Caco-2 (cell line): ENCODE data around the gene SPG7. TPM values are rescaled to one million over a fixed set of nuclear protein-coding genes. Genes with fewer than 3 reads are reported as not detected.

Experiments used
- BruUV-seq: library from RNA; stranded (reverse); fragments of 400-500 nt; replicated peaks from 2 replicates; lab custom pipeline; 2021; lab: Mats Ljungman, UMichigan
- CTCF ChIA-PET: fragments of 300-600 bp; sonication (Branson Sonifier 250); formaldehyde crosslinking; loops from one replicate; lab custom pipeline; 2022; ENCODE audit warnings: antibody characterized with exemption; lab: Charles Lee
- POLR2A ChIA-PET: fragments of 300-600 bp; sonication (Branson Sonifier 250); formaldehyde crosslinking; loops from one replicate; lab custom pipeline; 2022; ENCODE audit warnings: antibody characterized with exemption; lab: Charles Lee
- DNase-seq, 2 experiments: peaks; one replicate each; pipeline versions ENCODE4 v3.0.0 to v3.0.0-alpha.2; 2020 to 2022
- H3K27me3 ChIP-seq: replicated peaks from 2 replicates; pipeline ENCODE4 v1.6.0; 2011; ENCODE audit warnings: low read length; ENCODE audit not compliant: control insufficient read depth, insufficient read depth
- H3K36me3 ChIP-seq: 2 replicates; pipeline ENCODE4 v1.5.1; 2011; ENCODE audit warnings: low read length; ENCODE audit not compliant: control insufficient read depth, insufficient read depth
- H3K4me1 ChIP-seq: fragments of 250-450 bp; sonication (Bioruptor Pico); 2 replicates; pipeline ENCODE4 v1.5.1; 2020; ENCODE audit warnings: mild to moderate bottlenecking
- H3K4me3 ChIP-seq: 2 replicates; pipeline ENCODE4 v1.5.1; 2011; ENCODE audit warnings: low read depth, mild to moderate bottlenecking, control low read depth, low read length
- H3K9me3 ChIP-seq: fragments of 250-450 bp; sonication (Bioruptor Pico); 2 replicates; pipeline ENCODE4 v1.5.1; 2020; ENCODE audit warnings: mild to moderate bottlenecking, moderate library complexity
- H3K27ac Mint-ChIP-seq: one replicate; pipeline ENCODE4 v1.8.0; 2022; ENCODE audit warnings: mixed read lengths; ENCODE audit not compliant: unreplicated experiment
- H3K27me3 Mint-ChIP-seq: one replicate; pipeline ENCODE4 v1.8.0; 2022; ENCODE audit warnings: mixed read lengths; ENCODE audit not compliant: insufficient read depth, unreplicated experiment
- H3K36me3 Mint-ChIP-seq: one replicate; pipeline ENCODE4 v1.8.0; 2022; ENCODE audit warnings: mild to moderate bottlenecking, mixed read lengths; ENCODE audit not compliant: insufficient read depth, unreplicated experiment
- H3K4me1 Mint-ChIP-seq: one replicate; pipeline ENCODE4 v1.8.0; 2022; ENCODE audit warnings: low read depth, mixed read lengths; ENCODE audit not compliant: unreplicated experiment
- H3K4me3 Mint-ChIP-seq: one replicate; pipeline ENCODE4 v1.8.0; 2022; ENCODE audit warnings: mild to moderate bottlenecking, moderate library complexity, mixed read lengths; ENCODE audit not compliant: unreplicated experiment
- H3K9me3 Mint-ChIP-seq: one replicate; pipeline ENCODE4 v1.8.0; 2022; ENCODE audit warnings: mixed read lengths; ENCODE audit not compliant: unreplicated experiment
- CTCF ChIP-seq, 2 experiments: fragments of 200-600 bp in 1 of 2; IDR thresholded peaks; 1 replicate in 1 of 2; 2 replicates in 1 of 2; pipeline versions ENCODE4 v1.5.1 to v1.8.0; 2011 to 2022; ENCODE audit warnings: antibody characterized with exemption in 1 of 2, control low read depth in 1 of 2, inconsistent platforms in 1 of 2, low read depth in 1 of 2, low read length in 1 of 2, mild to moderate bottlenecking in 1 of 2, moderate library complexity in 1 of 2; ENCODE audit not compliant: insufficient read depth in 1 of 2, severe bottlenecking in 1 of 2, unreplicated experiment in 1 of 2
- intact Hi-C: fragments of 100-400 bp; cut with micrococcal nuclease; formaldehyde crosslinking; loops from one replicate; pipeline ENCODE4 v1.10.0; 2022; ENCODE audit not compliant: unreplicated experiment
- total RNA-seq: library from RNA; stranded (reverse); gene quantifications from 2 replicates; pipeline ENCODE4 v1.2.3, GENCODE V29; 2022

The SPG7 gene
- total RNA-seq, 1 experiment from 2014 or later: 159 TPM

- no peak overlapping the region for H3K27ac Mint-ChIP-seq
- no peaks in the 10 kb centered on the region for H3K27me3 Mint-ChIP-seq
- Histone ChIP-seq H3K9me3 (peaks cover 22% of the 10 kb centered on the region), H3K4me3 (no peak overlapping the region), H3K27me3 (no peaks in the 10 kb centered on the region), H3K36me3 (peaks cover 3% of the 10 kb centered on the region), H3K4me1 (no peaks in the 10 kb centered on the region)
- no peaks in the 10 kb centered on the region for H3K9me3 Mint-ChIP-seq
- H3K4me3 Mint-ChIP-seq: no peak overlapping the region
- ChIA-PET CTCF (no interaction called here), POLR2A (no interaction called here)
- intact Hi-C loops: no loop called here
- BruUV-seq: no TSS peak
- DNase-seq: no peak
- H3K36me3 Mint-ChIP-seq: peaks cover 68% of the 10 kb centered on the region
- no peak for TF ChIP-seq CTCF (IDR thresholded peaks at IDR 0.05; ENCODE audit: insufficient read depth in 1 of 2, low read depth in 1 of 2, low read length in 1 of 2, severe bottlenecking in 1 of 2, unreplicated experiment in 1 of 2)
- no peaks in the 10 kb centered on the region for H3K4me1 Mint-ChIP-seq
Observed at GRCh38 chr16:89588413-89589109, 80.4 kb downstream of the SPG7 start.

GRCh38 chr16:89589241-89589926, 81.2 kb downstream of the SPG7 start:
- POLR2A ChIA-PET: interaction anchor here (0.6 kb wide), 1 partner anchor 68 kb away, joined by 3 read pairs; no protein-coding TSS in a partner anchor
- H3K36me3 Mint-ChIP-seq: peaks cover 75% of the 10 kb centered on the region
- H3K4me3 Mint-ChIP-seq: no peak overlapping the region
- H3K27me3 Mint-ChIP-seq: no peaks in the 10 kb centered on the region
- Histone ChIP-seq H3K36me3 (peaks cover 3% of the 10 kb centered on the region; the same call in 1 of the 2 replicates), H3K27me3 (no peaks in the 10 kb centered on the region), H3K4me1 (no peaks in the 10 kb centered on the region), H3K9me3 (peaks cover 22% of the 10 kb centered on the region), H3K4me3 (no peak overlapping the region)
- no peak for DNase-seq
- CTCF ChIA-PET: no interaction called here
- intact Hi-C loops: no loop called here
- TF ChIP-seq CTCF (IDR thresholded peaks at IDR 0.05; ENCODE audit: insufficient read depth in 1 of 2, low read depth in 1 of 2, low read length in 1 of 2, severe bottlenecking in 1 of 2, unreplicated experiment in 1 of 2): no peak
- no peaks in the 10 kb centered on the region for H3K9me3 Mint-ChIP-seq
- H3K27ac Mint-ChIP-seq: no peak overlapping the region
- no TSS peak for BruUV-seq
- no peaks in the 10 kb centered on the region for H3K4me1 Mint-ChIP-seq

- peaks cover 4% of the 10 kb centered on the region; the same call in 1 of the 2 replicates for H3K9me3 ChIP-seq
- no peaks in the 10 kb centered on the region for H3K27me3 ChIP-seq
- no peaks in the 10 kb centered on the region for H3K4me1 ChIP-seq
- no peak for DNase-seq
- no peak overlapping the region for H3K4me3 ChIP-seq
- TF ChIP-seq CTCF (IDR thresholded peaks at IDR 0.05; ENCODE audit: insufficient read depth in 1 of 2, low read depth in 1 of 2, low read length in 1 of 2, severe bottlenecking in 1 of 2, unreplicated experiment in 1 of 2): no peak
- Mint-ChIP-seq H3K36me3 (peaks cover 56% of the 10 kb centered on the region), H3K27ac (no peak overlapping the region), H3K27me3 (no peaks in the 10 kb centered on the region), H3K9me3 (no peaks in the 10 kb centered on the region), H3K4me3 (no peak overlapping the region), H3K4me1 (no peaks in the 10 kb centered on the region)
- POLR2A ChIA-PET: no interaction called here
- BruUV-seq: no TSS peak
- intact Hi-C loops: no loop called here
- CTCF ChIA-PET: no interaction called here
- no peaks in the 10 kb centered on the region; the same call in 1 of the 2 replicates for H3K36me3 ChIP-seq
Observed at GRCh38 chr16:89593841-89594240, 85.6 kb downstream of the SPG7 start.
